GM12892 (cell line): ENCODE measurements around the gene EEF1G.

Experiments used
- POLR2A ChIP-seq: IDR thresholded peaks from 2 replicates; pipeline ENCODE4 v1.6.1; 2011; ENCODE audit warnings: low read depth, low read length, control low read depth
- POLR2AphosphoS5 ChIP-seq: IDR thresholded peaks from 2 replicates; pipeline ENCODE4 v1.6.1; 2011; ENCODE audit warnings: low read depth, low read length, control low read depth

GRCh38 chr11:62593434-62594044 lies 19.8 kb upstream of the EEF1G start:
- TF ChIP-seq POLR2AphosphoS5: peak; percentile 45; the same call in 1 of the 2 replicates
- TF ChIP-seq POLR2A: 0 out of 2 replicates have a peak, but pooled peaks have one; percentile 39
